Natural killer cell (primary cell): ENCODE results near the gene CALML6. TPM values are rescaled to one million over a fixed set of nuclear protein-coding genes. Genes with fewer than 3 reads are reported as not detected.

ENCODE experiments used
- ATAC-seq, 3 donors: fragments of 150-1000 bp in 2 of 3; fragments of 200-7000 bp in 1 of 3; cut with Tn5 transposase; 1 replicate in 1 of 3; 2 replicates in 2 of 3; pipeline ENCODE4 v1.10.0; 2021; ENCODE audit warnings: mild to moderate bottlenecking in 2 of 3, moderate library complexity in 2 of 3
- DNase-seq, 2 donors: peaks; one replicate each; pipeline versions ENCODE4 v3.0.0 to v3.0.0-alpha.2; 2013 to 2021; ENCODE audit warnings: mixed read lengths in 1 of 2
- H3K27ac ChIP-seq: one replicate; pipeline ENCODE4 v1.5.1; 2013; ENCODE audit warnings: mild to moderate bottlenecking, low read length
- H3K27me3 ChIP-seq: one replicate; pipeline ENCODE4 v1.6.1; 2013; ENCODE audit warnings: low read length; ENCODE audit not compliant: control insufficient read depth, insufficient read depth
- H3K36me3 ChIP-seq: one replicate; pipeline ENCODE4 v1.6.1; 2013; ENCODE audit warnings: low read length; ENCODE audit not compliant: control insufficient read depth, insufficient read depth
- H3K4me1 ChIP-seq: one replicate; pipeline ENCODE4 v1.6.1; 2013; ENCODE audit warnings: low read length; ENCODE audit not compliant: control insufficient read depth, insufficient read depth
- H3K4me3 ChIP-seq: one replicate; pipeline ENCODE4 v1.5.1; 2013; ENCODE audit warnings: low read length
- H3K9me3 ChIP-seq: one replicate; pipeline ENCODE4 v1.6.1; 2013; ENCODE audit warnings: low read length; ENCODE audit not compliant: control insufficient read depth, insufficient read depth
- H3K27ac Mint-ChIP-seq, 2 donors: one replicate each; pipeline ENCODE4 v1.8.0; 2022; ENCODE audit warnings: mild to moderate bottlenecking in 2 of 2, mixed read lengths in 2 of 2, moderate library complexity in 1 of 2
- H3K27me3 Mint-ChIP-seq, 2 donors: one replicate each; pipeline ENCODE4 v1.8.0; 2022; ENCODE audit warnings: low read depth in 2 of 2, mixed read lengths in 2 of 2
- H3K36me3 Mint-ChIP-seq: one replicate; pipeline ENCODE4 v1.8.0; 2022; ENCODE audit warnings: mixed read lengths
- H3K4me1 Mint-ChIP-seq, 2 donors: one replicate each; pipeline ENCODE4 v1.8.0; 2022; ENCODE audit warnings: mixed read lengths in 2 of 2
- H3K4me3 Mint-ChIP-seq: one replicate; pipeline ENCODE4 v1.8.0; 2022; ENCODE audit warnings: mild to moderate bottlenecking, moderate library complexity, mixed read lengths
- H3K9me3 Mint-ChIP-seq, 2 donors: one replicate each; pipeline ENCODE4 v1.8.0; 2022; ENCODE audit warnings: mixed read lengths in 2 of 2
- WGBS: methylation state at CpG from one replicate; pipeline ENCODE4 v1.1.7; 2013; ENCODE audit warnings: missing lambda C conversion rate; ENCODE audit not compliant: insufficient coverage; 5-methylcytosine and 5-hydroxymethylcytosine counted together
- intact Hi-C: fragments of 100-400 bp; cut with micrococcal nuclease; formaldehyde crosslinking; loops from one replicate; pipeline ENCODE4 v1.14.2; 2022
- total RNA-seq, 4 donors: library from RNA; stranded (reverse); fragments of 120-200 nt in 1 of 4; gene quantifications; one replicate each; pipeline versions ENCODE4 v1.2.3 to v1.2.4, GENCODE V29; 2013 to 2022
- TF ChIP-seq, protein P1 (sequence below): fragments of 200-600 bp; IDR thresholded peaks from one replicate; pipeline ENCODE4 v1.8.0; 2022; ENCODE audit warnings: antibody characterized with exemption

CALML6 gene
- total RNA-seq, 3 donors from 2014 or later (not counting 1 experiment from before 2014, with no cell fraction given), result 2.1 to 3.9 (median 2.9) TPM

DNA sequence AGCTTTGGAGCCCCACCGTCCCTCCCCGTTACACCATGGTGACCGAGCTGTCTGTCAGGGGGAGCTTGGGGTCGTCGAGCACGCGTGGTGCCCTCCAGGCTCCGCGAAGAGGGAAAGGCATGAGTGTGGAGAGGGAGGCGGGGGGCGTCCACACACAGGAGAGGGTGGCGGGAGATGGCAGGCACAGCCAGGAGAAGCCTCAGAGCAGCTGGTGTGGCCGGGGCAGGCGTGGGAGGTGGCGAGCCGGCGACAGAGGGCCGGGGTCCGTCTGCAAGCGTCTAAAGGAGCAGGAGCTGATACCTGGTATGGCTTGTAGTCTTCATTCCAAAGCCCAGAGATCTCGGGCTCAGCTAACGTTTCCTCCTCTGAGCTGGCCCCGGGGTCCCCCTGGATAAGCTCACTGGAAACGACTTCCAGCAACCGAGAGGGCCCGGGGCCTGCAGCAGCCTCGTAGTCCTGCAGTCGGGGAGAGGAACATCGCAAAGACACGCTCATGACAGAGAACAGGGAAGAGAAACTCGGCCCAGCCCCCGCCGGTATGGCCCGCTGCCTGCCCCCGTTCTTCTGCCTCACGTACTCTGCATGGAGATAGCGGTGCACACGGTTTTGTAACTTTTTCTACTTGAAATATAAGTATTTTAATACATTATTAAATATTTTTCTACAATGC, 51.1 kb downstream of the CALML6 start:
- Histone ChIP-seq H3K4me1 (no peaks in the 10 kb centered on the region), H3K9me3 (no peaks in the 10 kb centered on the region), H3K27me3 (no peaks in the 10 kb centered on the region), H3K27ac (no peak overlapping the region), H3K36me3 (no peaks in the 10 kb centered on the region), H3K4me3 (no peak overlapping the region)
- WGBS, result 72% methylated on average over 34 of the region's 38 CpGs
- no peaks in the 10 kb centered on the region for H3K36me3 Mint-ChIP-seq
- peaks cover 9 to 11% of the 10 kb centered on the region in 2 donors for H3K27me3 Mint-ChIP-seq
- H3K9me3 Mint-ChIP-seq, result no peaks in the 10 kb centered on the region
- no peaks in the 10 kb centered on the region for H3K4me1 Mint-ChIP-seq
- DNase-seq, result no peak
- no peak overlapping the region for H3K4me3 Mint-ChIP-seq
- no peak overlapping the region for H3K27ac Mint-ChIP-seq
- ATAC-seq, result no peak
- intact Hi-C loops, result no loop called here
- TF ChIP-seq, protein P1, sequence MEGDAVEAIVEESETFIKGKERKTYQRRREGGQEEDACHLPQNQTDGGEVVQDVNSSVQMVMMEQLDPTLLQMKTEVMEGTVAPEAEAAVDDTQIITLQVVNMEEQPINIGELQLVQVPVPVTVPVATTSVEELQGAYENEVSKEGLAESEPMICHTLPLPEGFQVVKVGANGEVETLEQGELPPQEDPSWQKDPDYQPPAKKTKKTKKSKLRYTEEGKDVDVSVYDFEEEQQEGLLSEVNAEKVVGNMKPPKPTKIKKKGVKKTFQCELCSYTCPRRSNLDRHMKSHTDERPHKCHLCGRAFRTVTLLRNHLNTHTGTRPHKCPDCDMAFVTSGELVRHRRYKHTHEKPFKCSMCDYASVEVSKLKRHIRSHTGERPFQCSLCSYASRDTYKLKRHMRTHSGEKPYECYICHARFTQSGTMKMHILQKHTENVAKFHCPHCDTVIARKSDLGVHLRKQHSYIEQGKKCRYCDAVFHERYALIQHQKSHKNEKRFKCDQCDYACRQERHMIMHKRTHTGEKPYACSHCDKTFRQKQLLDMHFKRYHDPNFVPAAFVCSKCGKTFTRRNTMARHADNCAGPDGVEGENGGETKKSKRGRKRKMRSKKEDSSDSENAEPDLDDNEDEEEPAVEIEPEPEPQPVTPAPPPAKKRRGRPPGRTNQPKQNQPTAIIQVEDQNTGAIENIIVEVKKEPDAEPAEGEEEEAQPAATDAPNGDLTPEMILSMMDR, result no peak

Other genes with a start within 250 kb of the CALML6 start
- gene SLC35E2B, start 222.5 kb upstream of the CALML6 start, total RNA-seq, result 10 to 100 TPM; 57.6 to 79.9 (median 61.8) TPM
- 100 to 1,000 TPM; 191 to 242 (median 216) TPM for gene CDK11A, start 190.9 kb upstream of the CALML6 start, total RNA-seq
- gene NADK, start 136.8 kb upstream of the CALML6 start, total RNA-seq, result 100 to 1,000 TPM in 2 of 3 donors, 10 to 100 TPM in 1; 97.7 to 117 (median 112) TPM
- 100 to 1,000 TPM; 285 to 304 (median 289) TPM for gene GNB1, start 24.2 kb upstream of the CALML6 start, total RNA-seq
- gene TMEM52, start 4.0 kb downstream of the CALML6 start, total RNA-seq, result under 1 TPM in 1 of 3 donors, not detected in 2; 0.41 TPM
- not detected for gene CFAP74, start 88.5 kb downstream of the CALML6 start, total RNA-seq
- gene GABRD, start 104.1 kb downstream of the CALML6 start, total RNA-seq, result under 1 TPM in 2 of 3 donors, not detected in 1; 0.19 to 0.33 TPM
- 10 to 100 TPM; 25.1 to 37.1 (median 30.5) TPM for gene PRKCZ, start 135.2 kb downstream of the CALML6 start, total RNA-seq